Fibroblast of upper back skin (primary cell): ENCODE data around the gene GLYR1.

Source experiments
- DNase-seq: peaks from one replicate; pipeline ENCODE4 v3.0.0-alpha.2; 2013

Gene GLYR1

GRCh38 chr16:4754865-4755264, 92.2 kb downstream of the GLYR1 start:
- DNase-seq: no peak

GRCh38 chr16:4753227-4753626, 93.9 kb downstream of the GLYR1 start:
- DNase-seq: no peak
